Motor neuron (in vitro differentiated cells): ENCODE measurements around the gene VTI1A. TPM values are rescaled to one million over a fixed set of nuclear protein-coding genes. Genes with fewer than 3 reads are reported as not detected.
"Not testable (repeated sequence)": the region's sequence is repeated elsewhere in the genome, so short reads cannot be mapped to it uniquely, and the experiment has no call there.

Experiments
- ATAC-seq, 8 experiments: fragments of 200-7000 bp; cut with Tn5 transposase; replicated peaks in 6 of 8; 2 replicates each; pipeline ENCODE4 v1.8.0; 2021; ENCODE audit warnings: mild to moderate bottlenecking in 8 of 8, moderate library complexity in 8 of 8
- H3K27ac ChIP-seq, 2 donors: fragments of 250-450 bp; sonication (Bioruptor Pico); 2 replicates each; pipeline ENCODE4 v1.9.0; 2021; ENCODE audit warnings: antibody characterized with exemption in 2 of 2, mild to moderate bottlenecking in 2 of 2, moderate library complexity in 1 of 2
- H3K4me1 ChIP-seq, 2 donors: fragments of 250-450 bp; sonication (Bioruptor Pico); replicated peaks in 1 of 2; 2 replicates each; pipeline ENCODE4 v1.6.1; 2021; ENCODE audit warnings: antibody characterized with exemption in 2 of 2, mild to moderate bottlenecking in 2 of 2, moderate library complexity in 1 of 2
- H3K4me3 ChIP-seq, 5 donors: fragments of 250-450 bp; sonication (Bioruptor Pico); 2 replicates each; pipeline ENCODE4 v1.9.0; 2021; ENCODE audit warnings: antibody characterized with exemption in 5 of 5, mild to moderate bottlenecking in 5 of 5, moderate library complexity in 4 of 5
- WGBS, 10 experiments: fragments of 450-650 bp; shearing (Covaris generic); methylation state at CpG; one replicate each; pipeline ENCODE4 v1.0.0; 2022; 5-methylcytosine and 5-hydroxymethylcytosine counted together
- in situ Hi-C, 9 experiments: fragments of 400-800 bp; cut with MboI; loops; one replicate each; pipeline ENCODE4 v1.15.0; 2021; ENCODE audit warnings: low sequenced_read_pairs in 9 of 9, low pct_unique_long_range_greater_than_20kb in 2 of 9; ENCODE audit not compliant: unreplicated experiment in 9 of 9
- total RNA-seq, 8 experiments: library from RNA; unstranded; fragments of 300-600 nt; gene quantifications; 2 replicates each; pipeline versions ENCODE4 v1.2.3 to v1.2.4, GENCODE V29; 2022

The VTI1A gene
- total RNA-seq, 8 experiments from 2014 or later = 29.8 to 55.3 (median 42.6) TPM

DNA sequence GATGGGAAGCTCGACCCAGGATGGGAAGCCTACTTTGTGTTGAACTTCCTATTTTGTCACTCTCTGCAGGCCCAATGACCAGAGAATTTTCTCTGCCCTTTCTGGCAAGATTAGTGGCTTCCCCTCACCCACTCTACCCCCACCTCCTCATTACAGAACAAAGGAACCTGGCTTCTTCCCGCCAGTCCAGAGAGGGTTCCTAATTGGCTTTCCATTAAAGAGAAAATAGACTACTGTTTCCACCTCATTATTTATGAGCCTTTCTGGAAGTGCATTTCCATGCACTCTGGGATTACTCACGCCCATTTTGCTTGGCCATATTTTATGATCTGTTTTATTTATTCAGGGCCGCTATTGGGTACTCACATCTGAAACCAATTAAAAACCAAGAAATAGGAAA is 408.1 kb downstream of the VTI1A start:
- ATAC-seq = peak in 5 of 8 experiments; percentile 50 to 89 (median 56)
- in situ Hi-C loops = no loop called here
- H3K4me1 ChIP-seq = peaks cover 8 to 13% of the 10 kb centered on the region in 2 donors
- H3K27ac ChIP-seq = no peak overlapping the region
- 34 to 80% (median 69%) methylated on average over 1 to 4 of the region's 4 CpGs; no CpG with 5 or more reads in 2 of the 10 experiments for WGBS, 10 experiments
- H3K4me3 ChIP-seq = no peak overlapping the region

DNA sequence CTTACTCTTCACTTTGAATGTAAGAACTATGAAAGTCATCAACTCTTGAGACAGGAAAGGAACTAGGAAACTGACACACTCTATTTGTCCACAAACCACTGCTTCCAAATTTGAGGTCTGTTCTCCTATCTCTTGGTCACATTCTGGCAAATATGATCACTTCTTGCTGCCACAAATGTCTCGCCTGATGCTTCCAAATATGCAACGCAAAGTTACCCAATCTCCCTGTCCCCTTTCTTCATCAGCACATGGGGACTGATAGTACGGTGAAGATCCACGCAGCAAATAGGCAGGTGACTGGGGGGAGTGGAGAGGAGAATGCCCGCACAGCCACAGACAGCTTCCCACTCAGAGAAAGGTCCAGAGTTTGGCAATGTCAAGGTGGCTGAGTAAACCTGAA is 410.5 kb downstream of the VTI1A start:
- H3K4me1 ChIP-seq = peaks cover 8 to 13% of the 10 kb centered on the region in 2 donors
- no peak overlapping the region for H3K4me3 ChIP-seq
- no peak overlapping the region for H3K27ac ChIP-seq
- 88 to 100% (median 100%) methylated on average over 2 to 5 of the region's 5 CpGs; no CpG with 5 or more reads in 3 of the 10 experiments for WGBS, 10 experiments
- no peak for ATAC-seq
- in situ Hi-C loops = no loop called here

DNA sequence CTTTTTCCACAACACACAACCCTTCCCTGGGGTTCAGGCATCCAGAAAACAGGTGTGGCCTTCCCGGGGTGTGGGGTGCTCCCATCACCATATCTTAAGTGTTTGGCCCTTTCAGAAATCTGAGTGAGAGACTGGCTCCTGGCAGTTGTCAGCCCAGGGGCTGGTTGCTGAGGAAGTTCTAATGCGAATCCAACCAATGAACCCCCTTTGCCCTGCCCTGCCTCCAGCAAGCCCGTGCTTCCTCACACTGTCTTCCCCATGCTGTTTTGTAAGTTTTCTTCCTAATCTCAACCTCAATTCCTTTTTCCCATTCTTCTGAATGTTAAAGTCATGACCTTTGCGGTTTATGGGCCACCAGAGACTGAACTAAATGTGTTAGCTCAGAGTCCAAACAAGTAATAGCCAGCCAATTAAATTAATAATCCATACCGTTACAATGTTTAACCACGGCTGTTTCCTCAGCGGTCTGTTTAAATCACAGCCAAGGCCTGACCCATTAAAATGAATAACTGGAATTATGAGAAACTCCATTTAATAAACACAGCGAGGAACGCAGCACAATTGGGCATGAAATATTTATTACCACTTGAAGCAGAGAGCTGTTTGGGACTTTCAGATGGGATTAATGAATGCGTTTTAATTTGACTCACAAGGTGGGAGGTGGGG is 412.1 kb downstream of the VTI1A start:
- H3K4me1 ChIP-seq = peaks cover 8 to 13% of the 10 kb centered on the region in 2 donors
- no peak overlapping the region for H3K27ac ChIP-seq
- 39 to 80% (median 77%) methylated on average over 2 to 9 of the region's 10 CpGs; no CpG with 5 or more reads in 2 of the 10 experiments for WGBS, 10 experiments
- H3K4me3 ChIP-seq = no peak overlapping the region
- in situ Hi-C loops = no loop called here
- ATAC-seq = peak in 3 of 8 experiments; percentile 12 to 61 (median 14)

DNA sequence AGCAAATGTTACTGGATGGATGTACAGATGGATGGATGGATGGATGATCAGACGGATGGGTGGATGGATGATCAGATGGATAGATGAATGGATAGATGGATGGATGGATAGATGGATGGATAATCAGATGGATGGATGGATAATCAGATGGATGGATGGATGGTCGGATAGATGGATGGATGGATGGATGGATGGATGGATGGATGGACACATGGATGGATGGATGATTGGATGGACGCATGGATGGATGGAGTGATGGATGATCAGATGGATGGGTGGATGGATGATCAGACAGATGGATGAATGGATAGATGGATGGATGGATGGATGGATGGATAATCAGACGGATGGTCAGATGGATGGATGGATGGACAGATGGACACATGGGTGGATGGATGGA is 412.8 kb downstream of the VTI1A start:
- no peak overlapping the region for H3K4me3 ChIP-seq
- 68 to 100% (median 82%) methylated on average over 1 to 4 of the region's 4 CpGs; no CpG with 5 or more reads in 2 of the 10 experiments for WGBS, 10 experiments
- in situ Hi-C loops = no loop called here
- no peak overlapping the region for H3K27ac ChIP-seq
- ATAC-seq = no peak
- H3K4me1 ChIP-seq = peaks cover 8 to 11% of the 10 kb centered on the region in 2 donors

DNA sequence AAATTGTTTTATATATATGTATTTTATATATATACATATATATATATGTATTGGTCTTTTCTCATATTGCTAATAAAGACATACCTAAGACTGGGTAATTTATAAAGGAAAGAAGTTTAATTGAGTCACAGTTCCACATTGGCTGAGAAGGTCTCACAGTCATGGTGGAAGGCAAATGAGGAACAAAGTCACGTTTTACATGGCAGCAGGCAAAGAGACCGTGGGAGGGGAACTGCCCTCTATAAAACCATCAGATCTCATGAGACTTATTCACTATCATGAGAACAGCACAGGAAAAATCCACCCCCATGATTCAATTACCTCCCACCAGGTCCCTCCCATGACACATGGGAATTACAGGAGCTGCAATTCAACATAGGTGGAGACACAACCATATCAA is 416.4 kb downstream of the VTI1A start:
- H3K4me3 ChIP-seq, in situ Hi-C loops, H3K27ac ChIP-seq, H3K4me1 ChIP-seq, ATAC-seq: not testable (repeated sequence)
- WGBS, 10 experiments = 64 to 100% (median 77%) methylated on average over 1 to 2 of the region's 2 CpGs; no CpG with 5 or more reads in 4 of the 10 experiments

Other genes starting within 250 kb of the VTI1A start
- under 1 TPM in 5 of 8 experiments, not detected in 3; 0.05 to 0.31 (median 0.09) TPM for gene TECTB, start 163.8 kb upstream of the VTI1A start, total RNA-seq
- gene ACSL5, start 73.1 kb upstream of the VTI1A start, total RNA-seq = 1 to 10 TPM in 4 of 8 experiments, under 1 TPM in 4; 0.08 to 6.9 (median 0.88) TPM
- gene ZDHHC6, start 301 bp upstream of the VTI1A start, total RNA-seq = 10 to 100 TPM; 18.5 to 37.3 (median 27.2) TPM